Astrocyte (in vitro differentiated cells and primary cell): ENCODE results near the gene PPP3CA.

Source experiments
- EZH2 ChIP-seq: IDR thresholded peaks from 2 replicates; pipeline ENCODE4 v1.6.1; 2012; ENCODE audit warnings: mild to moderate bottlenecking, low read length, inconsistent platforms; ENCODE audit not compliant: insufficient read depth
- TF ChIP-seq, protein P1 (sequence below): IDR thresholded peaks from 2 replicates; pipeline ENCODE4 v1.5.1; 2011; ENCODE audit warnings: low read depth, mild to moderate bottlenecking, inconsistent platforms, low read length, moderate library complexity; ENCODE audit not compliant: insufficient read depth

GRCh38 chr4:101292901-101293300 is 54.4 kb downstream of the PPP3CA start:
- TF ChIP-seq, protein P1, sequence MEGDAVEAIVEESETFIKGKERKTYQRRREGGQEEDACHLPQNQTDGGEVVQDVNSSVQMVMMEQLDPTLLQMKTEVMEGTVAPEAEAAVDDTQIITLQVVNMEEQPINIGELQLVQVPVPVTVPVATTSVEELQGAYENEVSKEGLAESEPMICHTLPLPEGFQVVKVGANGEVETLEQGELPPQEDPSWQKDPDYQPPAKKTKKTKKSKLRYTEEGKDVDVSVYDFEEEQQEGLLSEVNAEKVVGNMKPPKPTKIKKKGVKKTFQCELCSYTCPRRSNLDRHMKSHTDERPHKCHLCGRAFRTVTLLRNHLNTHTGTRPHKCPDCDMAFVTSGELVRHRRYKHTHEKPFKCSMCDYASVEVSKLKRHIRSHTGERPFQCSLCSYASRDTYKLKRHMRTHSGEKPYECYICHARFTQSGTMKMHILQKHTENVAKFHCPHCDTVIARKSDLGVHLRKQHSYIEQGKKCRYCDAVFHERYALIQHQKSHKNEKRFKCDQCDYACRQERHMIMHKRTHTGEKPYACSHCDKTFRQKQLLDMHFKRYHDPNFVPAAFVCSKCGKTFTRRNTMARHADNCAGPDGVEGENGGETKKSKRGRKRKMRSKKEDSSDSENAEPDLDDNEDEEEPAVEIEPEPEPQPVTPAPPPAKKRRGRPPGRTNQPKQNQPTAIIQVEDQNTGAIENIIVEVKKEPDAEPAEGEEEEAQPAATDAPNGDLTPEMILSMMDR: no peak
- no peak for TF ChIP-seq EZH2
